Inflammatory macrophage (primary cell): ENCODE measurements around the gene TWF2.

Source experiments
- DNase-seq, 2 donors: peaks; one replicate each; pipeline ENCODE4 v3.0.0-alpha.2; 2020 to 2022

Gene TWF2

DNA sequence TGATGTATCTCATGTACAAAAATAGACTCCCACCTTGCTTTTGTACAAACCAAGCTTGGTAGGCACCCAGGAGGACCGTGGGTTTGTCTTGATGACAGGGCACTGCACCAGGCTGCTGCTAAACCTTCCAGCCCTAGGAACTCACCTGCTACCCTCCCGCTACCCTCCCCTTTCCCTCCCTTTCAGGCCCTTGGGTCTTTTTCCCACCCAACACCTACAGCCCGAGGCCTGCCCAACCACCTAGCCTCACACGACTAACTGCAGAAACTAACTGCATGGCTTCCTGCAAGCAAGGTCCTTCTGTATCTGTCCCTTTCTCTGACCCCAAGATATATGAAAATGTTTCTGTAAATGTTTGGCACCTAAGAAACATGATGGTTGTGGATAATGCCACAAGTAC is 17.7 kb upstream of the TWF2 start:
- DNase-seq: no peak

DNA sequence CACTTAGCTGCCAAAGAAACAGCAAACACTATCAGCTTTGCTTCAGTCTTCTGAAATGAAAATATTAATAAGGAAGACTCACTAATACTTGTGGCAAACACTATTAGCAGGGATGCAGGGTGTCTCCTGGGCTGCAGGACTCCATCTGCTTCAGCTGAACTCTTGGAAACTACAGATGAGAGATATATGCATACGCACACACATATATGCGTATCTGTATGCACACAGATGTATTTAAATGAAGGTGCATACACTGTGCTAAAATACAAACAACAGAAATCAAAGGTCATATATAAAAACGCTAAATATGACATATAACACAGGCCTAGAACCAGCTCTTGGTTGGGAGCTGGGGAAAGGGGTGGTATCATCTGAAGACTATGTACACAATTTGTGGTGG is 17.2 kb upstream of the TWF2 start:
- no peak for DNase-seq

GRCh38 chr3:52254608-52255007 is 15.7 kb upstream of the TWF2 start:
- no peak for DNase-seq

DNA sequence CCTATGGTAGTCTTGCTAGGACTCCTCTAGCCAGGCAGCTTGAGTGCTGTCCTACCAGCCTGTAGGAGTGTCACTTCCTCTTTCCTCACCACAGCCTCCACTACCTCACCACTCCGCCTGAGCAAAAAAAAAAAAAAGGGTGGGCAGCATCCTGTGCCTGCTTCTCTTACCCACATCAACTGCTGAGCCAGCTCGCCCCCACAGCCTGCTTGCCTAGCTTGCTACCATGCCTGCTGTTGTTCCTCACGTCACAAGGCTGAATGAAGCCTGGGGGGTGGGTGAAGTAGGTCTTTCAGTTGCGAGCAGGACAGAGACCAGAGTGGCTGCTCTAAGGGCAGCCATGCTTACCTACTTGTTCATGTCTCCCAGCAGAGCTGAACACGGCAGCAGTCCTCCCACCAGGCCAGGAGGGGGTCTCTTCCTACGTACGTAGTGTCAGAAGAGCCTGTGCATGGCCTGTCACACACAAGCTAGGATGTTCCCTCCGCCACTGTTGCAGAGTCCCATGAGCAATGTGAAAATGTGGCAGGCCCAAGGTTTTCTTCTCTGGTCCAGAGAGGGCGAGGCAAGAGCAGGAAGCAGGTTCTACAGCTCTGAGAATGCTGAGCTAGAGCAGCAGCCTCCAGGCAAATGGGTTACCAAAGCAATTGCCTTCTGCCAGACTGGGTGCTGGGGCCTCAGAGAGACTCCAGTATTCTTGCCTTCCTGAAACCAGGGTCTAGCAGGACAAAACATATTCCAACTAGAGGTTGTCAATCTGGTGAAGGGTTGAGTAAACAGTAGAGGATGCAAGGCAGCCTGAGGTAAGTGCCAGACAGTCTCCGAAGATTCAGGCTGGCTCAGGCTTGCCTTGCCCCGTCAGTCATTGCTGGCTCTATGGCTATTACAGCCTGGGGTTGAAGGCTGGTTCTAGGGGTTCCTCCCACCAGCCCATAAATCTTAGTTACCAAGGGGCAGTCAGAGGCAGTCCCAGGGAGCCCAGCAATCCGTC is 14.7 kb upstream of the TWF2 start:
- DNase-seq: peak; percentile 98 to 99

DNA sequence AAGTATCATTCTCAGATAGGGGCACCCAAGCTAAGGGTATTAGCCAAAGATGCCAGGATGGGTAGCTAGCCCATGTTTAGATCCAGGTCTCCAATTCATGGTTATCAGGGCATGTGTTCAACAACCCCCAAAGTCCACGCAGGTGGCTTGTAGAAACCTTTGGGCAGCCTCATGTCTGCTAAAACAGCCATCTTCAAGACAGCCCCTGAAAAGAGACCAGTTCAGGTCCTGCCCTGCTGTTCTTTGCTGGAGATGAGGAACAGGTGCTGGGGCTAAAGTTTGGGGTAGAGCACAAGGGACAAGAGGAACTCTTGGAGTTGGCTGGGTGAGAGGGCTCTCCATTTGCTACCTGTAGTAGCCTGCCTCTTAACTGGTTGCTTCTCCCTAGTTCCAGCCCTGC is 11.2 kb upstream of the TWF2 start:
- no peak for DNase-seq

GRCh38 chr3:52249683-52250082 is 10.7 kb upstream of the TWF2 start:
- DNase-seq: no peak

DNA sequence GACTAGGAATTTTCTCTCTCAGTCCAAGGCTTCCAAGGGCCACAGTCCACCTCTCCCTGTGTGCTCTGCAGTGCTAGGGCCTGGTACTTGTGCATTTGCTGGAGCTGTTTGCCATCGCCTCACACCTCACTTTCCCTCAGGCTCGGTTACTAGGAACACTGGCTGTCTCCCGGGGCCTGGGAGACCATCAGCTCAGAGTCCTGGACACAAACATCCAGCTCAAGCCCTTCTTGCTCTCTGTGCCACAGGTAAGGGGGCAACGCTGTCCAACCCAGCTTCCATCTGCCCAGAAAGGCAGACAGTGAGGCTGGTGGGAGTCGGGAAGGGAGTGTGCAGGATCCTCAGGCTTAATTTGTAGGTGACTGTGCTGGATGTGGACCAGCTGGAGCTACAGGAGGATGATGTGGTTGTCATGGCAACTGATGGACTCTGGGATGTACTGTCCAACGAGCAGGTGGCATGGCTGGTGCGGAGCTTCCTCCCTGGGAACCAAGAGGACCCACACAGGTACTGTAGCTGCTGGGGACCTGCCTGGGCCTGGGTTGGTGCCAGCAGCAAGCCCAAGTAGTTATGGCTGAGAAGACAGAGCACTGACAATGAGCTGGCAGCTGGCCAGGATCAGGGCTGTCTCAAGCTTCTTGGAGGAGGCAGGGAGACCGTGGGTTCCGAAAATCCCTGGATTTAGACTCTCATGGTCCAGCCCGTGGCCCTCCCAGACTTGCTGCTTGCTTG is 10.0 kb upstream of the TWF2 start:
- DNase-seq: no peak

DNA sequence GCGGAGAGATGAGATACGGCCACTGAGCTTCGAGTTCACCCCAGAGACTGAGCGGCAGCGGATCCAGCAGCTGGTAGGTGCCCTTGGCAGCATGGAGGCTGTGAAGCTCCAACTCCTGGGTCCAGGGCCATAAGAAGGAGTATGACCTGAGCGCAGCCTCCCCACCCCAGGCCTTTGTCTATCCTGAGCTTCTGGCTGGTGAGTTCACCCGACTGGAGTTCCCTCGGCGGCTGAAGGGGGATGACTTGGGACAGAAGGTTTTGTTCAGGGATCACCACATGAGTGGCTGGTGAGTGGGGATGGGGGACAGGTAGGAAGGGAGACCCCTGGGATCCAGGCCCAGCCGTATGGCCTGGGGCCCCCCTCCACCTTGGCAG is 9.2 kb upstream of the TWF2 start:
- no peak for DNase-seq

DNA sequence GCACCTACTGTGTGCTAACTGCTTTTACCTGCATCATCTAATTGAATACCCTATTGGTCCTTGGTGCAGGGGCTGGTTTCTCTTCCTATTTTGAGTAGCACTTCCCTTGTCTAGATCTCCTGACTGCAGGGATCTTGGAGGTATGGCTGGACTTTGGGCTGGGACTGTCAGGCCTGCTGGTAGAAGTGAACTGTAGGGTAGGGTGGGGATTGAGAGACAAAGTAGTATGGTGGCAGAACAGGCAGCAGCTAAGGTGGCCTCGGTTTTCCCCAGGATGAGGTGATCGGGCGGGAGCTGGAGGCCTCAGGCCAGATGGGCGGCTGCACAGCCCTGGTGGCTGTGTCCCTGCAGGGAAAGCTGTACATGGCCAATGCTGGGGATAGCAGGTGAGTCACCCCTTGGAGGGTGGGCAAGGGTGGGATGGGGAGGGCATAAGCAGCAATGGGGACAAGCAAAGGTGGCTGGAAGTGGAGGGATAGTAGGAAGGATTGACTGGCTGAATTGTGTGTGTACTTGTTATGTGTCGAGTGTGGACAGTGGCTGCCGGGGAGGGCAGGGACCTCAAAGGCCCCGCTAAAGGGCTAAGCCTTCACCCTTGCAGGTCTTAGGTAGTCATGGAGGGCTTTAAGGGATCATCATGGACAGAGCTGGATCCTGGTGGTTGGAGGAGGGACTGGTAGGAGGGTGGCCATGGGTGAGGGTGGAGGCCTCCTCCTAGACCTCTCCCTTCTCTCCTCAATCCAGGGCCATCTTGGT is 8.6 kb upstream of the TWF2 start:
- DNase-seq: no peak

GRCh38 chr3:52246728-52247408 is 7.9 kb upstream of the TWF2 start:
- DNase-seq: peak; percentile 72 to 82

DNA sequence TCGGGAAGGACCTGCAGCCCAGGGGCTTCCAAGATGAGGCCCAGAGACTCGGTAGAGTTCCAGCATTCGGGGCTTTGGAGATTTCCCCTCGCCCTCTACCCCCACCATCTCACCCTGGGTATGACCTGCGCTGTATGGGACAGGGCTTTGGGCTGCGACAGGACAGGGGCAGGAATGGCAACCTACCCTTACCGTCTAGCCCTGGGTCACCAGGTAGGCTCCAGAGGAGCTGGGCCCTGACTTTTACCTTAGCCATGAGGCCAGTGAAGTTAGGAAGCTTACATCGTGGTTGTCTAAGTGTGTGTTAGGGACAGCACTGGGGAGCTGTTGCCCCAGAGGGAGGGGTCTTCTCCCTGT is 7.3 kb upstream of the TWF2 start:
- no peak for DNase-seq

DNA sequence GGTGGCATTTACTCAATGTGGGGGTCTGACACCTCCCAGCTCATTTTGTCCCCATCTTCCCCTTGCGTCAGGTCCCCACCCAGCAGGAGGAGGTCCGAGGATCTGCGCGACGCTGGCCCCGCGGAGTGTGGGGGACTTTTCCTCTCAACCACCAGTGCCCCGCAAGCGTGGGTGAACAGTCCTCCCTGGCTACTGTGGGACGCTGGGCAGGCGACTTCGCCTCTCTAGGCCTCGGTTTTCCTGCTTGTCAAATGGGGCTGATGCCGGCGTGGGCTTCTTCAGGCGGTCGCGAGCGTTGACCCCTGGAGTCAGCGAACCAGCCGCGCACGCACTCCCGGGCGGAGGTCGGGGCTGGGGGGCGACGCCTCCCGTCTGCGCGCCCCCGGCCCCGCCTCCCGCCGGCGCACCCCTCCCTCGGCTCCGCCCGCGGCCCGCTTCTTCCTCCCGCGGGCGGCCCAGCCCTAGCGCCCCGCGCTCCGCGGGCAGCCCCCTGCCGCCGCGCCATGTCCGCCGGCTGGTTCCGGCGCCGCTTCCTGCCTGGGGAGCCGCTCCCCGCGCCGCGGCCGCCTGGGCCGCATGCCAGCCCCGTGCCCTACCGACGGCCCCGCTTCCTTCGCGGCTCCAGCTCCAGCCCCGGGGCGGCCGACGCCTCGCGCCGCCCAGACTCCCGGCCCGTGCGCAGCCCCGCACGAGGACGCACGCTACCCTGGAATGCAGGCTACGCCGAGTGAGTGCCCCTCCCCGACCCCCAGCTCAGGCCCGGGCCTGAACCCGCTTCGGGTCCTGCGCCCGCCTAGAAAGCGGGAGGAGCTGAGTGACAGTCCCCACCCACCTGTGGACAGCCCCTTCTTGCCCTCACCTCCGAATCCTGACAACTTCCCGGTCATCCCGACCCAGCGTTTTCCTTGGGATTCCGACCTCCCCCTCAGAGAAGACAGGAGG is 6.6 kb upstream of the TWF2 start, which contains the start of gene PPM1M:
Gene PPM1M, plus strand, starts transcription at position 438 of the 942 bp plus-strand sequence. Its CDS starts 66 bp downstream, at position 504.
- peak; percentile 67 to 88 for DNase-seq

DNA sequence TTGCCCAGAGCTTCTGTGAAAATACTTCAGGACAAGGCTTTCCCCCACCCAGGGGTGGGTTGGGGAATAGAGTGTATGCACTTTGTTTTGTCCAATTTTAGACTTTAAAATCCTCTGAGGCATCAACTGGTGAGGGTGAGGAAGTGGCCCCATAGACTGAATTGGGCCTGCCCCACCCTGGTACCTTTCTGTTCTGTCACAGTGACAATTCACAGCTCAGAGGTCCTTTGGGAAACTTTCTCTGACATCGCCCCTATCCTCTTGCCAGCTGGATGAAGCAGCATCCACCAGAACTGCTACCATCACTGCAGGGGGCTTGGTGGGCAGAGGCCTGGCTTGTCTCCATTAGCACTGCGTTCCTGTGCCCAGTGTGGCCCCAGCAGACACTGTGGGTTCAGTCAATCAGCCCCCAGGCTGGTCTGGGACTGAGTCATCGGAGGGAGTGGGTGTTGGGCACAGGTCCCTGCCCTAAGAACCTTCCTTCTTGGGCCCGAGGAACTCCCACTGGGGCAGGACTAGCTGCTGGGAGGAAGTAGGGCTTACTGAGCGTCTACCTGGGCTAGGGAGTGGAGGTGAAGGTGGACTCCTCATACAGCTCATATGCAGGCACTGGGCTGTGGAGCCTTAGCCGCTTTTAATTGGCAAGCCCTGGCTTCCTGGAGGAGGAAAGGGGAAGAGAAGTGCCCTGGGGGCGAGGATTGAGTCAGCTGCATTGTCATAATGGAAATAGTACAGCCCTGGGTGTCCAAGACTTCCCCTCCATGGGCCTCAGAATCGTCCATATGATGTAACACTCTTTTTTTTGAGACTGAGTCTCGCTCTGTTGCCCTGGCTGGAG is 5.1 kb upstream of the TWF2 start:
- DNase-seq: peak; percentile 95 to 96

- DNase-seq: no peak
Measured at GRCh38 chr3:52242039-52242438, 3.1 kb upstream of the TWF2 start.

DNA sequence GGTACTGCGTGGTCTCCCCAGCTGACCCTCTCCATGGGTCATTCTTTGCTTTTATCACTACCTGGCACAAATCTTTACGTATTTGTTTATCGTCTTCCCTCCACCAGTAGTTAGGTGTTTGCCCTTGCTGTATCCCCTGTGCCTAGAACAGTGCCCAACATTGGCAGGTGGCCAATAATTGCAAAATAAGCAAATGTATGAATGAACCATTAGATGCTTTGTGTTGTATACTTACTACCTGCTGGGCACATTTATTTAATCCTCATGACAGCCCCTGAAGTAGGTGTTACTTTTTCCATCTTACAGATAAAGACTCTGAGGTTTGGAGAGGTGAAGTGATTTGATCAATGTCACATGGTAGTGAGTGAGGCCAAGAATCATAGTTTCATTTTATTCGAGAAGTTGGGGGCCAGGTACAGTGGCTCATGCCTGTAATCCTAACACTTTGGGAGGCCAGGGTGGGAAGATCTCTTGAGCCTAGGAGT is 2.0 kb upstream of the TWF2 start:
- no peak for DNase-seq

DNA sequence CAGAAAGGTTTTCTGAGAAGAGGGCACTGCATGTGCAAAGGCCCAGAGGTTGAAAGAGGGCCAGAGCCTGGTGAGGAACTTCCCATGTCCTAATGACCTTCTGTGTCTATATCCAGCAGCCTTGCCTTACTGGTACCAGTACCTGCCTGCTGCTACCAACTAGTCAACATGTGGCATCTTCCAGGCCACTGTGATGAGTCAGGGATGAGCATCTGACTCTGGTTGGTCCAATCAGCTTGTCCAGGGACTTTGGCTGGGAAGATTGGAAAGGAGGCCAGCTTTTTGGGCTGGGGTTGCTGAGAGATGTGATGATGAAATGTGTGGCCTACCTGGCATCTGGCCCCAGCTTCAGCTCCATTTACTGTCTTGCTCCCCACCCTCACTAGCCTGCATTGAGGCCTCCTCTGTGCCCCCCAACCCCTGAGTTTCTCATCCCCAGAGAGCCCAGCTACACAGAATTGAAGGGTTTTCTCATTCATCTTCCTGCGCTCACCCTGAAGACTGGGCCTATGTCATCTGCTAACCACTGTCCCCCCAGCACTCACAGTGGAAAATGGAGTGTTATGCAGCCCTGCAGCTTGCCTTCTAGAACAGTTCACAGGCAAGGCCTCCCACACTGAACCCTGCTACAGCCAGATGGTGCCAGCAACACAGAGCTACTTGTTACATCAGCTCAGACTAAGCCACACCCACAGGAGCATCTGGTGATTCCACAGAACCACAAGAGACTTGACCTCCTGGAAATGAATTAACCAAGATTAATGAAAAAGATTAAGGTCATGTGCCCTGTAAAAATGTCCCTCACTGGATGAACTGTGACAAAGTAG is 1.3 kb upstream of the TWF2 start:
- peak; percentile 90 to 96 for DNase-seq

- peak; percentile 76 to 89 for DNase-seq
Measured at GRCh38 chr3:52238193-52238760, 681 bp downstream of the TWF2 start.

GRCh38 chr3:52237657-52238172 is 1.2 kb downstream of the TWF2 start:
- peak; percentile 82 to 88 for DNase-seq
